ENCODE measurements around the gene PODXL.

The PODXL gene

GRCh38 chr7:131487217-131487616 lies 69.2 kb downstream of the PODXL start:
- TF ChIP-seq GATA3 (IDR thresholded peaks at IDR 0.05; ENCODE audit: low read depth, low read length), result no peak
- no peak for TF ChIP-seq GATA2 (IDR thresholded peaks at IDR 0.05; ENCODE audit: low read depth, low read length)

GRCh38 chr7:131486346-131486745 lies 70.1 kb downstream of the PODXL start:
- TF ChIP-seq GATA3 (IDR thresholded peaks at IDR 0.05; ENCODE audit: low read depth, low read length) (no peak), GATA2 (IDR thresholded peaks at IDR 0.05; ENCODE audit: low read depth, low read length) (no peak)

DNA sequence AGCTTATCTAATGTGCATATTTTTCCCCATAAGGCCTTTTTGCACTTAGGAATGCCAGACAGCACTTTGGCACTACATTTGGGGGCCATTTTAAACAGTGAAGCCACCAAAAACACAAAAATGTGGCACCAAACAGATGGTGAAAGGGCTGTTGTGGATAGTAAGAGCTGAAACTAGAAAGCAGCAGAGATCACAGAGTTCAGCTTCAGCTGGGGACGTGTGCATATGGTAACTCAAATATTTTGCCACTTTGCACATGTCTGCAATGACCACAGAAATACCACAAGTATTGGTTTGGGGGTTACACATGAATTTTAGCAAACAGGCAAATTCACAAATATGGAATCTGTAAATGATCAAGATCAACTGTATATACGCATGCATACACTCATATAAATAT lies 72.8 kb downstream of the PODXL start:
- TF ChIP-seq GATA2 (IDR thresholded peaks at IDR 0.05; ENCODE audit: low read depth, low read length), result no peak
- no peak for TF ChIP-seq GATA3 (IDR thresholded peaks at IDR 0.05; ENCODE audit: low read depth, low read length)

GRCh38 chr7:131482800-131483199 lies 73.6 kb downstream of the PODXL start:
- no peak for TF ChIP-seq GATA2 (IDR thresholded peaks at IDR 0.05; ENCODE audit: low read depth, low read length)

DNA sequence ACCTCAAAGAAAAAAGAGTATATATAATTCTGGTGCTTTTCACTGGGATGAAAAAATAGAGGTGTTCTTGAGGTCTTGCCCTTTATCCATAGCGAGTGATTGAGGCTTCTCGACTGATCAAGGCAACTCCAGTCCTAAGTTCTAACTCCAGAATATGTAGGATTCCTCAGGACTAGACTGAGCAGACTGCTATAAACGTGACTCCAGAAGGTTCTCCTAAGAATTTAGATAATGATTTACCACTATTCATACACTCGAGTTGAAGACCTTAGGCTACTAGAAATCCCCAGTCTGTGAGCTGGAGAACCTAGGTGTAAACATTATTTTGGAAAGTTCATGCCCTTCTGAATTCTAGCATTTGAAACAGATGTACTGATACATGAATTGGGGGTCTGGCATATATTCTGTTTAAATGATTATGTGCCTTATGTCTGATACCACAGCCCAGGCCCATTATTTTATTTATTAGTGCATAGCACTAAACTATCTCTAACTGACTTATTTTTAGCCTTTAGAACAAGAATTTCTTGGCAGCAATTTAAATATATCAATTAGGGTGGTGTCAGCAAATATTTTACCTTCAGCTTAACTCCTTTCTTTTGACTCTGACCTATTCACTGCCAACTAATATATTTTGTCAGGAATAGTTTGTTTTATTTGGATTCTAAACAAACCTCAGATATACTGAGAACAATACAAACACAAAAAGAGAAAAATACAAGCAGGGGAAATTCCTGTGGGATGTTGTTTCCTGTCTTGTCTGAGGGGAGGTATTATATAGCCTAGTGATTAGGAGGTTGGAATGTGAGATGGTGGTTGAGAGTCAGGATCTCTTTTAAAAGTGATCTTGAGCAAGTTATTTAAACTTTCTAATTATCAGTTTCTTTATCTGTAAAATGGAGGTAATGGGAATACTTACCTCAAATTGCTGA lies 75.8 kb downstream of the PODXL start:
- TF ChIP-seq GATA2 (IDR thresholded peaks at IDR 0.05; ENCODE audit: low read depth, low read length) (no peak), GATA3 (IDR thresholded peaks at IDR 0.05; ENCODE audit: low read depth, low read length) (no peak)

DNA sequence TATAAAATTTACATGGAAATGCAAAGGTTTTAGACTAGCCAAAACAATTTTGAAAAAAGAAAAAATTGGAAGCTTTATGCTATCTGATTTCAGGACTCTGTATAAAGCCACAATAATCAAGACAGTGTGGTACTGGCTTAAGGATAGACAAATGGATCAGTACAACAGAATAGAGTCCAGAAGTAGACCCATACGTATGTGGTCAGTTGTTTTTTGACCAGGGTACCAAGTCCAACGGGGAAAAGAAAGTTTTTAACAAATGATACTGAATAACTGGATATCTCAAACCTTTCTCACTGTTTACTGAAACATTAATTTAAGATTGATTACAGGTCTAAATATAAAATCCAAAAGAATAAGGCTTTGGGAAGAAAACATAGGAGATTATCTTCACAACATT lies 79.7 kb downstream of the PODXL start:
- TF ChIP-seq GATA2 (IDR thresholded peaks at IDR 0.05; ENCODE audit: low read depth, low read length) (no peak), GATA3 (IDR thresholded peaks at IDR 0.05; ENCODE audit: low read depth, low read length) (no peak)

- no peak for TF ChIP-seq GATA3 (IDR thresholded peaks at IDR 0.05; ENCODE audit: low read depth, low read length)
- TF ChIP-seq GATA2 (IDR thresholded peaks at IDR 0.05; ENCODE audit: low read depth, low read length), result no peak
These were observed 85.0 kb downstream of the PODXL start for GRCh38 chr7:131471250-131472004.

GRCh38 chr7:131467788-131468187 lies 88.6 kb downstream of the PODXL start:
- TF ChIP-seq GATA3 (IDR thresholded peaks at IDR 0.05; ENCODE audit: low read depth, low read length) (no peak), GATA2 (IDR thresholded peaks at IDR 0.05; ENCODE audit: low read depth, low read length) (no peak)

DNA sequence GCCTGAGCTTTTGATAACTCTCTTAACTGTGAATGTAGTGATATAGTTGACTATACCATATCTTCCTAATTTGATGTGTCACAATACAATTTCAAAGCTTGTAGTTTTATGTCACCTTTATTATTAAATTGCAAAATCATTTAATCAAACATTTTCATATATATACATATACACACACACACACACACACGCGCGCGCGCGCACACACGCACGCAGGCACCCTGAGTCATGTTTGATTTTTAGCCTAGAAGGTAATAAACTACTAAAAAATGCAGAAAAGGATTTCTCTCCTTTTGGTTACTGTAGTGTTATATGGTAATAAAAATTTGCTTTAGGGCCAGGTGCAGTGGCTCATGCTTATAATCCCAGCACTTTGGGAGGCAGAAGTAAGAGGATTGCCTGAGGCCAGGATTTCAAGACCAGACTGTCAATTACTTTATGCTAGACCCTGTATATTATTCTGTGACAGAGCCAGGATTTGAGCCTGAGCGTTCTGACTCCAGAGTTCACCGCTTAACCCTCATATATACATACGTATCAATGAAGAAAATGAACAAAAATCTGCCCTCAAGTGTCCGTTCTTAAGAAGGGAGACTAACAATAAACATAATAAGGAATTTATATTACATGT lies 89.6 kb downstream of the PODXL start:
- TF ChIP-seq GATA3 (IDR thresholded peaks at IDR 0.05; ENCODE audit: low read depth, low read length) (no peak), GATA2 (IDR thresholded peaks at IDR 0.05; ENCODE audit: low read depth, low read length) (no peak)

DNA sequence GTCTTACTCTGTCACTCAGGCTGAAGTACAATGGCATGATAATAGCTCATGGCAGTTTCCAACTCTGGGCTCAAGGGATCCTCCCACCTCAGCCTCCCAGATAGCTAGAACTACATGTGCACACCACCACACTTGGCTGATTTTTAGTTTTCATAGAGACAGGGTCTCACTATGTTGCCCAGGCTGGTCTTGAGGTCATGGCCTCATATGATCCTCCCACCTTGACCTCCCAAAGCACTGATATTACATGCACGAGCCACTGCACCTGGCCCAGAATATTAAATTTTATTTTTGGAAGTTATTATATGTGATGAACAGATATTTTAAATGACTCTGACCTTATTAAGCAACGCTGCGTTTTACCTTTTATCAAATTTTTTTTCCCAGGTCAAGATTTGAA lies 94.4 kb downstream of the PODXL start:
- no peak for TF ChIP-seq GATA2 (IDR thresholded peaks at IDR 0.05; ENCODE audit: low read depth, low read length)

DNA sequence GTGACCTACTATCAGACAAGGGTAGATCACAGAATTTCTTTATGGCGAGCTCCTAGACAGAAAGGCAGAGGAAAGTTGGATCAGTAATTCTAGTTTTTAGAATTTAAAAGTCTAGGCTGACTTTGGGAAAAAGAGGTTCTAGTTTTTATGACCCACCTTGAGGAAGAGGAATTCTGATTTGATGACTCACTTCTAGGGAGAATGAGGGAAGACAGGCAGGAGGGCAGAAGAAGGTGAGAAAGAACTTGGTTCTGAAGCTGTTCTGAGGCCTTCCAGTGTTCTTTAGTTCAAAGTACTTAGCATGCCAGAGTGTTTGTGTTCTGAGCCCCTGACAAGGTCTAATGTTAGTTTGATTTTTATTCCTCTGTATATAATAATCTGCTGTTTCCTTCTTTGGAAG lies 97.2 kb downstream of the PODXL start:
- TF ChIP-seq GATA3 (IDR thresholded peaks at IDR 0.05; ENCODE audit: low read depth, low read length) (no peak), GATA2 (IDR thresholded peaks at IDR 0.05; ENCODE audit: low read depth, low read length) (no peak)

DNA sequence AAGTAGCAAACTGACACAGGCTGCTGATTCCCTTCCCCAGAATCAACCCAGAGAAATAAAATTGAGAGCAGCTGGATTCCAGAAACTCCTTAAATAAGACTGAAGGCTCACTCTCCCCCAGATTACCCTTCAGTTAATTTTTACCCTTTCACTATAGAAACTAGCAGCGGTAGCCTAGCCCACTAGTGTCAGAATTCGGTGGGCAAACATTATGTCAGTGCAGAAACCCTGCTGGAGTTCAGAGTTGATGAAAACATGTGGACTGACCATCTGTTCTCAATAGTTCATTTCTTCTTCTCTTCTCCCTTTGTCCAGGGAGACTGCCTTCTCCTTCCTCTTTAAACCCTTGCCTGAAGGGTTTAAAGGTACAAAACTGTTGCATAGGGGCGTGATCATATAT lies 100.1 kb downstream of the PODXL start:
- no peak for TF ChIP-seq GATA2 (IDR thresholded peaks at IDR 0.05; ENCODE audit: low read depth, low read length)
- no peak for TF ChIP-seq GATA3 (IDR thresholded peaks at IDR 0.05; ENCODE audit: low read depth, low read length)

DNA sequence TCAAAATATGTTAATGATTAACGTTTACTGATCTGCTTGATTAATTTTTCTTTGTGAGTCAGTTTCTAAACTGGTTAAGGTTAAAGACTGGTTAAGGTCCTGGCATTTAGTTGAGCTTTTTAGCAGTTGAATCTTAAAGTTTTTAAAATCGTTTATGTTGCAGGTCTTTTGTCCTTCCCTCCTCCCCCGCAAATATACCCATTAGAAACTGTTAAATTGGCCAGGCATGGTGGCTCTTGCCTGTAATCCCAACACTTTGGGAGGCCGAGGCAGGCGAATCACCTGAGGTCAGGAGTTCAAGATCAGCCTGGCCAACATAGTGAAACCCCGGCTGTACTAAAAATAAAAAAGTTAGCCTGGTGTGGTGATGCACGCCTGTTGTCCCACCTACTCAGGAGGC lies 100.9 kb downstream of the PODXL start:
- TF ChIP-seq GATA2 (IDR thresholded peaks at IDR 0.05; ENCODE audit: low read depth, low read length), result no peak
- TF ChIP-seq GATA3 (IDR thresholded peaks at IDR 0.05; ENCODE audit: low read depth, low read length), result no peak

DNA sequence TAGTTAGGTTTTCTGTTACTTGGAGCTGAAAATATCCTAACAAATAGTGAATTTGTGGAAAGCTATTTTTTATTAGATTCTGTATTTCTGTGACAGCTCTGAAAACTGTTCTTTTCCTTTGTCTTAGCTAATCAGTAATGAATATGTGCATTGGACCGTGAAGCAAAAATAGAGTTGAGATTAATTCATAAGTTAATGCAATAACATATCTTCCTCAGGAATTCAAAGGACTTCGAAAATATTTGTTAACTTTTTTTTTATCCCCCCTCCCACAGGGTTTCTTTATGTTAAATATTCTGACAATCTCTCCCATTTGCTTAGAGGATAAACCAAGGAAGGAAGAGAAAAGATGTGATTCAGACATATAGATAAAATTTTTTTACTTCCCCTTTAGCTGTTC lies 101.4 kb downstream of the PODXL start:
- no peak for TF ChIP-seq GATA3 (IDR thresholded peaks at IDR 0.05; ENCODE audit: low read depth, low read length)
- no peak for TF ChIP-seq GATA2 (IDR thresholded peaks at IDR 0.05; ENCODE audit: low read depth, low read length)
